Activated T-cell treated with anti-CD3 and anti-CD28 coated beads for 4 hours (primary cell): ENCODE measurements around the gene HSPA1B.
"Not testable (repeated sequence)": the region's sequence is repeated elsewhere in the genome, so short reads cannot be mapped to it uniquely, and the experiment has no call there.

Source experiments
- DNase-seq: peaks from one replicate; pipeline ENCODE4 v3.0.0-alpha.2; 2020

The HSPA1B gene

GRCh38 chr6:31827286-31828079, at the start of gene HSPA1B:
Gene HSPA1B (plus strand): TSS chr6:31827738. CDS start chr6:31827951, 213 bp downstream.
- DNase-seq: peak; percentile 79

- no peak for DNase-seq
These were observed 49.3 kb upstream of the HSPA1B start for GRCh38 chr6:31778193-31778592.

GRCh38 chr6:31778999-31779885, 48.3 kb upstream of the HSPA1B start:
- no peak for DNase-seq

GRCh38 chr6:31779908-31780307, 47.6 kb upstream of the HSPA1B start:
- no peak for DNase-seq

GRCh38 chr6:31780507-31781243, 46.9 kb upstream of the HSPA1B start:
- no peak for DNase-seq

GRCh38 chr6:31781244-31782125, 46.1 kb upstream of the HSPA1B start:
- no peak for DNase-seq

GRCh38 chr6:31782126-31782855, 45.2 kb upstream of the HSPA1B start:
- no peak for DNase-seq

- no peak for DNase-seq
These were observed 43.2 kb upstream of the HSPA1B start for GRCh38 chr6:31784098-31784925.

- DNase-seq: no peak
These were observed 42.1 kb upstream of the HSPA1B start for GRCh38 chr6:31785475-31785874.

GRCh38 chr6:31791324-31792089, 36.0 kb upstream of the HSPA1B start:
- no peak for DNase-seq

- no peak for DNase-seq
These were observed 35.5 kb upstream of the HSPA1B start for GRCh38 chr6:31792090-31792374.

- DNase-seq: no peak
These were observed 34.8 kb upstream of the HSPA1B start for GRCh38 chr6:31792761-31793171.

GRCh38 chr6:31793927-31794245, 33.7 kb upstream of the HSPA1B start:
- not testable (repeated sequence) for DNase-seq

- DNase-seq: no peak
These were observed 33.2 kb upstream of the HSPA1B start for GRCh38 chr6:31794294-31794865.

- DNase-seq: peak; percentile 27
These were observed 32.5 kb upstream of the HSPA1B start for GRCh38 chr6:31794866-31795615.

- DNase-seq: peak; percentile 64
These were observed 31.8 kb upstream of the HSPA1B start, which contains the start of gene VARS1 for GRCh38 chr6:31795616-31796298. Gene VARS1 (minus strand): TSS chr6:31795752. CDS start chr6:31795217, 535 bp downstream.

GRCh38 chr6:31796993-31797385, 30.5 kb upstream of the HSPA1B start:
- no peak for DNase-seq

- DNase-seq: no peak
These were observed 29.9 kb upstream of the HSPA1B start for GRCh38 chr6:31797588-31797987.
